ENCODE measurements around the gene SNAI3.

GRCh38 chr16:88645455-88645854 lies 40.9 kb downstream of the SNAI3 start:
- TF ChIP-seq CTCF (conservative IDR thresholded peaks at IDR 0.05; ENCODE audit: low read length) (no peak), EZH2phosphoT487 (IDR thresholded peaks at IDR 0.05; ENCODE audit: borderline replicate concordance) (no peak)
